Measurements from ENCODE around the gene TMEM239. TPM values are rescaled to one million over a fixed set of nuclear protein-coding genes. Genes with fewer than 3 reads are reported as not detected.

Gene TMEM239
- total RNA-seq, 3 donors from 2014 or later: under 0.01 TPM; not detected in 2

- H3K4me1 ChIP-seq: no peaks in the 10 kb centered on the region
- no peak overlapping the region for H3K4me3 ChIP-seq
- no peak for DNase-seq (ENCODE audit: low spot score in 2 of 2)
- H3K27ac ChIP-seq: no peak overlapping the region
- intact Hi-C loops (cut with DNase I; ENCODE audit: low total_unique reads): no loop called here
- no peaks in the 10 kb centered on the region for H3K27me3 ChIP-seq
- H3K9me3 ChIP-seq: no peaks in the 10 kb centered on the region
- no peaks in the 10 kb centered on the region for H3K36me3 ChIP-seq
- TF ChIP-seq POLR2AphosphoS5 (IDR thresholded peaks at IDR 0.05): no peak
- no peak for TF ChIP-seq CTCF (IDR thresholded peaks at IDR 0.05)
- TF ChIP-seq POLR2A (IDR thresholded peaks at IDR 0.05): no peak
Observed at GRCh38 chr20:2773812-2774211, 42.4 kb upstream of the TMEM239 start.

DNA sequence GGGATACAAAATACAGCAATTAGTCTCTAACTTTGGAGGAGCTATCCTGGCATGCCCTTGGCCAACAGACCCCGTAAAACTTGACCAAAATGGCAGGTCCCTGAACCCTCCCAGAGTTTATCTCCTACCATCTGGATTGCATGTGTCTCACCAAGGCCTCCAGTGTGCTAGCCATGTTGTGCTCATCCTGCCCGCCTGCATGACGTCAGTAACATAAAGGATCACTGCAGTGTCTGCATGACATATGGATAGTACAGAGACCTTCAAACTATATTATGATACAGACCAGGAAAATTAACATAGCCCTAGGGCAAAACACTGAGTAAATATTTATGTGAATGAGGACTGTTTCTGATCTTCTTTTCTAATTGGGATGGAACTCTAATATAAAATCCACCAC lies 41.0 kb upstream of the TMEM239 start:
- TF ChIP-seq POLR2AphosphoS5 (IDR thresholded peaks at IDR 0.05) (no peak), POLR2A (IDR thresholded peaks at IDR 0.05) (no peak), CTCF (IDR thresholded peaks at IDR 0.05) (no peak)
- Histone ChIP-seq H3K36me3 (no peaks in the 10 kb centered on the region), H3K4me3 (no peak overlapping the region), H3K9me3 (no peaks in the 10 kb centered on the region), H3K4me1 (no peaks in the 10 kb centered on the region), H3K27ac (no peak overlapping the region), H3K27me3 (no peaks in the 10 kb centered on the region)
- no peak for DNase-seq (ENCODE audit: low spot score in 2 of 2)
- intact Hi-C loops (cut with DNase I; ENCODE audit: low total_unique reads): no loop called here

- H3K4me1 ChIP-seq: no peaks in the 10 kb centered on the region
- intact Hi-C loops (cut with DNase I; ENCODE audit: low total_unique reads): no loop called here
- H3K36me3 ChIP-seq: no peaks in the 10 kb centered on the region
- H3K27ac ChIP-seq: no peak overlapping the region
- H3K4me3 ChIP-seq: no peak overlapping the region
- no peaks in the 10 kb centered on the region for H3K9me3 ChIP-seq
- TF ChIP-seq CTCF (IDR thresholded peaks at IDR 0.05): no peak
- TF ChIP-seq POLR2A (IDR thresholded peaks at IDR 0.05): no peak
- TF ChIP-seq POLR2AphosphoS5 (IDR thresholded peaks at IDR 0.05): no peak
- no peaks in the 10 kb centered on the region for H3K27me3 ChIP-seq
- DNase-seq (ENCODE audit: low spot score in 2 of 2): no peak
Observed at GRCh38 chr20:2778602-2779321, 37.4 kb upstream of the TMEM239 start.

- TF ChIP-seq CTCF (IDR thresholded peaks at IDR 0.05) (no peak), POLR2A (IDR thresholded peaks at IDR 0.05) (no peak), POLR2AphosphoS5 (IDR thresholded peaks at IDR 0.05) (no peak)
- no peak for DNase-seq (ENCODE audit: low spot score in 2 of 2)
- Histone ChIP-seq H3K27me3 (no peaks in the 10 kb centered on the region), H3K27ac (no peak overlapping the region), H3K36me3 (no peaks in the 10 kb centered on the region), H3K4me1 (no peaks in the 10 kb centered on the region), H3K4me3 (no peak overlapping the region), H3K9me3 (no peaks in the 10 kb centered on the region)
- intact Hi-C loops (cut with DNase I; ENCODE audit: low total_unique reads): no loop called here
Observed at GRCh38 chr20:2780948-2781347, 35.2 kb upstream of the TMEM239 start.

DNA sequence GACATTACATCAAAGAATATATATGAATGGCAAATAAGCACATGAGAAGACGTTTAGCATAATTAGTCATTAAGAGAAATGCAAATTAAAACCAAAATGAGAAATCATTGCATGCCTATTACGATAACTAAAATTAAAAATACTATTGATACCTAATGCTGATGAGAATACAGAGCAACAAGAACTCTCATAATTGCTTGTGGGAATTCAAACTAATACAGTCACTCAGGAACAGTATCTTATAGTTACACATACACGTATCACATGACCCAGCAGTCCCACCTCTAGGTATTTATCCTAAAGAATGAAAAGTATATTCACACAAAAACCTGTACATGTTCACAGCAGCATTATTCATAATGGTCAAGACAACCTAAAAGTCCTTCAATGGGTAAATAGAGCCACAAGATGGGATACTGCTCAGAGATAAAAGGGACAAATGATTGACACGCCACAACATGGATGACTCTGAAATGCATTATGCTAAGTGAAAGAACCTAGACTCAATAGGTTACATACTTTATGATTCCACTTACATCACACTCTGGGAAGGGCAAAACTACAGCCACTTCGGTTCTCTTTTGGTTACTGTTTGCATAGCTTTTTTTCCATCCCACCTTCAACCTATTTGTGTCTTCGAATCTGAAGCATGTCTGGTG lies 32.1 kb upstream of the TMEM239 start:
- intact Hi-C loops (cut with DNase I; ENCODE audit: low total_unique reads): no loop called here
- Histone ChIP-seq H3K36me3 (no peaks in the 10 kb centered on the region), H3K4me1 (no peaks in the 10 kb centered on the region), H3K4me3 (no peak overlapping the region), H3K27me3 (no peaks in the 10 kb centered on the region), H3K27ac (no peak overlapping the region), H3K9me3 (no peaks in the 10 kb centered on the region)
- TF ChIP-seq CTCF (IDR thresholded peaks at IDR 0.05): no peak
- no peak for TF ChIP-seq POLR2A (IDR thresholded peaks at IDR 0.05)
- no peak for TF ChIP-seq POLR2AphosphoS5 (IDR thresholded peaks at IDR 0.05)
- DNase-seq (ENCODE audit: low spot score in 2 of 2): no peak

Data from breast epithelium (tissue), 4 donors.